Body of pancreas (tissue), 4 donors: ENCODE data around the gene AJAP1.

Experiments used
- CTCF ChIP-seq, 7 experiments: fragments of 450-650 bp in 4 of 7; fragments of 200-600 bp in 3 of 7; sonication (generic) in 3 of 7; IDR thresholded peaks; one replicate each; pipeline ENCODE4 v1.5.1; 2016 to 2019; ENCODE audit warnings: antibody characterized with exemption in 7 of 7
- POLR2A ChIP-seq, 3 donors: fragments of 450-650 bp; IDR thresholded peaks; one replicate each; pipeline ENCODE4 v1.6.1; 2016; ENCODE audit warnings: antibody characterized with exemption in 3 of 3, mild to moderate bottlenecking in 2 of 3

DNA sequence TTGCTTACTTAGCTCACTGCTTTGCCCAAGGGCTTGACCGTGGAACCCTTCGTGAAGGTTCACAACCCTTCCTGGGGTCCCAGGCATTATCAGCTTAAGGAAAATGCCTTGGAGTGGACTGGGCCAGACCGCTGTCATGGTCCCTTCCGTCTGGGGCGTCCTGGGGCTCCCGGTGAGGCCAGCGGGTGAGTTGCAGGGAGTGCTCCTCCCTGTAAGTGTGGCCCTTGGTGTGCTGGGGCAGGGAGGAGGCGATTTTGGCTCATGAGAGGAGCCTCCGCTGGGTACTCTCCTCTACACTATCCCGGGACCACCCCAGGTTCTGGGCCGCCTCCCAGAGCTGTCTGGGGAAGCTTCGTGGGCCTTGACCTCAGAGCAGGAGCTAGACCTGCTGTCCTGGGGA is 48.1 kb downstream of the AJAP1 start:
- TF ChIP-seq CTCF (IDR thresholded peaks at IDR 0.05) = no peak
- TF ChIP-seq POLR2A (IDR thresholded peaks at IDR 0.05) = no peak
